Lower leg skin (tissue), 4 donors: ENCODE measurements around the gene PODN. TPM values are rescaled to one million over a fixed set of nuclear protein-coding genes. Genes with fewer than 3 reads are reported as not detected.

ENCODE experiments used
- DNase-seq, 2 donors: peaks; one replicate each; pipeline ENCODE4 v3.0.0-alpha.2; 2019; ENCODE audit warnings: low spot score in 2 of 2
- H3K4me3 ChIP-seq: fragments of 200-600 bp; sonication (generic); 2 replicates; pipeline ENCODE4 v1.5.1; 2017; ENCODE audit warnings: mild to moderate bottlenecking, low read depth; ENCODE audit not compliant: poor library complexity, severe bottlenecking
- CTCF ChIP-seq, 3 donors: fragments of 450-650 bp; IDR thresholded peaks; one replicate each; pipeline ENCODE4 v1.5.1; 2016; ENCODE audit warnings: antibody characterized with exemption in 3 of 3, mild to moderate bottlenecking in 3 of 3, moderate library complexity in 2 of 3
- POLR2A ChIP-seq, 2 donors: fragments of 450-650 bp; IDR thresholded peaks; one replicate each; pipeline ENCODE4 v1.6.1; 2016 to 2017; ENCODE audit warnings: antibody characterized with exemption in 2 of 2, mild to moderate bottlenecking in 1 of 2, moderate library complexity in 1 of 2
- WGBS, 2 donors: methylation state at CpG; one replicate each; pipeline ENCODE4 v1.1.5; 2018; 5-methylcytosine and 5-hydroxymethylcytosine counted together
- intact Hi-C: fragments of 100-400 bp; cut with DNase I; formaldehyde crosslinking; loops from one replicate; pipeline ENCODE4 v1.15.0; 2023; ENCODE audit warnings: low total_unique reads
- total RNA-seq, 4 donors: library from RNA; depleted of rRNA; stranded (reverse); fragments of >200 nt; gene quantifications; one replicate each; pipeline ENCODE4 v1.1.0, GENCODE V29; 2016

PODN gene
- total RNA-seq, 4 donors from 2014 or later = 11.3 to 58.8 (median 14.4) TPM

- intact Hi-C loops = no loop called here
- WGBS, 2 donors = 82 to 89% methylated on average over 24 to 29 of the region's 37 CpGs
- H3K4me3 ChIP-seq = no peak overlapping the region
- no peak for DNase-seq
- no peak for TF ChIP-seq POLR2A (IDR thresholded peaks at IDR 0.05)
- no peak for TF ChIP-seq CTCF (IDR thresholded peaks at IDR 0.05)
These were observed 28.5 kb downstream of the PODN start for GRCh38 chr1:53090227-53091147.

GRCh38 chr1:53091841-53092645 is 30.0 kb downstream of the PODN start:
- 86 to 93% methylated on average over 26 of the region's 26 CpGs for WGBS, 2 donors
- TF ChIP-seq CTCF (IDR thresholded peaks at IDR 0.05) (no peak), POLR2A (IDR thresholded peaks at IDR 0.05) (no peak)
- no peak for DNase-seq
- H3K4me3 ChIP-seq = no peak overlapping the region
- intact Hi-C loops = no loop called here

- 88% methylated on average over 23 to 33 of the region's 33 CpGs for WGBS, 2 donors
- H3K4me3 ChIP-seq = no peak overlapping the region
- no peak for DNase-seq
- TF ChIP-seq POLR2A (IDR thresholded peaks at IDR 0.05) (no peak), CTCF (IDR thresholded peaks at IDR 0.05) (no peak)
- intact Hi-C loops = no loop called here
These were observed 30.8 kb downstream of the PODN start for GRCh38 chr1:53092659-53093450.

GRCh38 chr1:53093451-53093754 is 31.4 kb downstream of the PODN start:
- intact Hi-C loops = no loop called here
- H3K4me3 ChIP-seq = no peak overlapping the region
- no peak for DNase-seq
- 84 to 93% methylated on average over 6 to 8 of the region's 8 CpGs for WGBS, 2 donors
- TF ChIP-seq CTCF (IDR thresholded peaks at IDR 0.05) (no peak), POLR2A (IDR thresholded peaks at IDR 0.05) (no peak)

GRCh38 chr1:53093778-53094532 is 31.9 kb downstream of the PODN start:
- intact Hi-C loops = no loop called here
- no peak for DNase-seq
- TF ChIP-seq CTCF (IDR thresholded peaks at IDR 0.05) (no peak), POLR2A (IDR thresholded peaks at IDR 0.05) (no peak)
- WGBS, 2 donors = 88 to 89% methylated on average over 18 of the region's 20 CpGs
- H3K4me3 ChIP-seq = no peak overlapping the region
